Neural progenitor cell (in vitro differentiated cells): ENCODE data around the gene ZC3H12D. TPM values are rescaled to one million over a fixed set of nuclear protein-coding genes. Genes with fewer than 3 reads are reported as not detected.

Source experiments
- DNase-seq: peaks from one replicate; pipeline ENCODE4 v3.0.0-alpha.2; 2016; ENCODE audit warnings: low spot score
- H2AFZ ChIP-seq: fragments of 200-600 bp; sonication (generic); replicated peaks from 2 replicates; pipeline ENCODE4 v1.6.1; 2016; ENCODE audit warnings: antibody characterized with exemption
- H3F3A ChIP-seq: fragments of 200-600 bp; sonication (generic); 2 replicates; pipeline ENCODE4 v1.6.1; 2016; ENCODE audit warnings: antibody characterized with exemption, low read depth
- H3K27ac ChIP-seq: fragments of 200-600 bp; sonication (generic); 2 replicates; pipeline ENCODE4 v1.5.1; 2016; ENCODE audit warnings: mild to moderate bottlenecking
- H3K27me3 ChIP-seq: fragments of 200-600 bp; sonication (generic); 2 replicates; pipeline ENCODE4 v1.6.1; 2016; ENCODE audit warnings: mild to moderate bottlenecking, moderate library complexity
- H3K36me3 ChIP-seq: fragments of 200-600 bp; sonication (generic); 2 replicates; pipeline ENCODE4 v1.5.1; 2016
- H3K4me1 ChIP-seq: fragments of 200-600 bp; sonication (generic); 2 replicates; pipeline ENCODE4 v1.6.1; 2016; ENCODE audit warnings: mixed run types
- H3K4me2 ChIP-seq: fragments of 200-600 bp; sonication (generic); 2 replicates; pipeline ENCODE4 v1.6.1; 2016
- H3K4me3 ChIP-seq: fragments of 200-600 bp; sonication (generic); 2 replicates; pipeline ENCODE4 v1.5.1; 2016
- H3K79me2 ChIP-seq: fragments of 200-600 bp; sonication (generic); 2 replicates; pipeline ENCODE4 v1.6.1; 2016; ENCODE audit warnings: low read depth
- H3K9ac ChIP-seq: fragments of 200-600 bp; sonication (generic); 2 replicates; pipeline ENCODE4 v1.6.1; 2016
- H3K9me3 ChIP-seq: fragments of 200-600 bp; sonication (generic); 2 replicates; pipeline ENCODE4 v1.5.1; 2016; ENCODE audit warnings: low read depth
- H4K20me1 ChIP-seq: fragments of 200-600 bp; sonication (generic); 2 replicates; pipeline ENCODE4 v1.6.1; 2016; ENCODE audit warnings: low read depth
- H3K27ac Mint-ChIP-seq: 3 replicates; pipeline ENCODE4 v1.8.0; 2021; ENCODE audit warnings: mixed read lengths
- H3K27me3 Mint-ChIP-seq: 2 replicates; pipeline ENCODE4 v1.8.0; 2022; ENCODE audit warnings: low read depth, mild to moderate bottlenecking, inconsistent platforms, moderate library complexity, mixed read lengths; ENCODE audit not compliant: insufficient read depth
- H3K36me3 Mint-ChIP-seq: 3 replicates; pipeline ENCODE4 v1.8.0; 2021; ENCODE audit warnings: mixed read lengths
- H3K4me1 Mint-ChIP-seq: 3 replicates; pipeline ENCODE4 v1.8.0; 2021; ENCODE audit warnings: mixed read lengths
- H3K4me3 Mint-ChIP-seq: 3 replicates; pipeline ENCODE4 v1.8.0; 2021; ENCODE audit warnings: mild to moderate bottlenecking, moderate library complexity, mixed read lengths
- H3K9me3 Mint-ChIP-seq: 3 replicates; pipeline ENCODE4 v1.8.0; 2020; ENCODE audit warnings: mixed read lengths
- CTCF ChIP-seq: fragments of 200-600 bp; sonication (generic); IDR thresholded peaks from 2 replicates; pipeline ENCODE4 v1.5.1; 2017; ENCODE audit warnings: antibody characterized with exemption, mild to moderate bottlenecking
- EZH2 ChIP-seq: fragments of 200-600 bp; sonication (generic); IDR thresholded peaks from 2 replicates; pipeline ENCODE4 v1.6.1; 2017; ENCODE audit warnings: antibody characterized with exemption, mild to moderate bottlenecking, moderate library complexity
- EZH2phosphoT487 ChIP-seq: fragments of 200-600 bp; sonication (generic); IDR thresholded peaks from 2 replicates; pipeline ENCODE4 v1.6.1; 2017; ENCODE audit warnings: antibody characterized with exemption
- total RNA-seq: library from RNA; depleted of rRNA; stranded (reverse); fragments of >200 nt; gene quantifications from 2 replicates; pipeline ENCODE4 v1.2.3, GENCODE V29; 2015; ENCODE audit warnings: low replicate concordance

ZC3H12D gene
- total RNA-seq, 1 donor from 2014 or later, result not detected

GRCh38 chr6:149437212-149437611 lies 47.6 kb downstream of the ZC3H12D start:
- peaks cover 11% of the 10 kb centered on the region for H3K4me1 Mint-ChIP-seq
- H3K36me3 Mint-ChIP-seq, result no peaks in the 10 kb centered on the region
- peaks cover 5% of the 10 kb centered on the region for H3F3A ChIP-seq
- no peak overlapping the region for H3K4me3 Mint-ChIP-seq
- TF ChIP-seq EZH2phosphoT487, result no peak
- no peak for TF ChIP-seq EZH2
- no peak for TF ChIP-seq CTCF
- no peaks in the 10 kb centered on the region for H3K36me3 ChIP-seq
- no peaks in the 10 kb centered on the region for H4K20me1 ChIP-seq
- no peaks in the 10 kb centered on the region for H3K9me3 Mint-ChIP-seq
- no peak overlapping the region for H3K27ac Mint-ChIP-seq
- peaks cover 2% of the 10 kb centered on the region for H3K27me3 Mint-ChIP-seq
- H2AFZ ChIP-seq, result no peak overlapping the region
- no peak overlapping the region for H3K9ac ChIP-seq
- H3K27ac ChIP-seq, result no peak overlapping the region
- no peaks in the 10 kb centered on the region for H3K27me3 ChIP-seq
- no peaks in the 10 kb centered on the region for H3K79me2 ChIP-seq
- no peak overlapping the region for H3K4me3 ChIP-seq
- H3K4me1 ChIP-seq, result no peaks in the 10 kb centered on the region
- DNase-seq, result no peak
- H3K4me2 ChIP-seq, result no peak overlapping the region
- no peaks in the 10 kb centered on the region for H3K9me3 ChIP-seq

GRCh38 chr6:149436647-149437046 lies 48.2 kb downstream of the ZC3H12D start:
- H3K4me1 Mint-ChIP-seq, result peaks cover 13% of the 10 kb centered on the region
- no peak overlapping the region for H3K9ac ChIP-seq
- no peak overlapping the region for H3K27ac Mint-ChIP-seq

GRCh38 chr6:149435919-149436586 lies 48.8 kb downstream of the ZC3H12D start:
- Mint-ChIP-seq H3K4me1 (peaks cover 9% of the 10 kb centered on the region), H3K27me3 (peaks cover 2% of the 10 kb centered on the region), H3K27ac (no peak overlapping the region), H3K4me3 (no peak overlapping the region), H3K36me3 (no peaks in the 10 kb centered on the region), H3K9me3 (no peaks in the 10 kb centered on the region)
- peaks cover 6% of the 10 kb centered on the region for H3K4me1 ChIP-seq
- H3K9ac ChIP-seq, result no peak overlapping the region
- H3K27me3 ChIP-seq, result no peaks in the 10 kb centered on the region
- TF ChIP-seq EZH2phosphoT487, result no peak
- no peaks in the 10 kb centered on the region for H3K36me3 ChIP-seq
- no peaks in the 10 kb centered on the region for H3K79me2 ChIP-seq
- H2AFZ ChIP-seq, result no peak overlapping the region
- H3K4me2 ChIP-seq, result no peak overlapping the region
- no peak for DNase-seq
- no peaks in the 10 kb centered on the region for H3K9me3 ChIP-seq
- no peak overlapping the region for H3K27ac ChIP-seq
- no peak overlapping the region for H3K4me3 ChIP-seq
- peaks cover 7% of the 10 kb centered on the region for H3F3A ChIP-seq
- no peaks in the 10 kb centered on the region for H4K20me1 ChIP-seq

More at GRCh38 chr6:149436647-149437046, 48.2 kb downstream of the ZC3H12D start:
- peaks cover 7% of the 10 kb centered on the region for H3F3A ChIP-seq
- H3K79me2 ChIP-seq, result no peaks in the 10 kb centered on the region
- H3K36me3 Mint-ChIP-seq, result no peaks in the 10 kb centered on the region
- no peak overlapping the region for H3K27ac ChIP-seq
- peaks cover 2% of the 10 kb centered on the region for H3K4me1 ChIP-seq
- no peaks in the 10 kb centered on the region for H3K27me3 ChIP-seq
- no peak overlapping the region for H3K4me3 Mint-ChIP-seq
- DNase-seq, result no peak
- H3K4me3 ChIP-seq, result no peak overlapping the region
- H3K27me3 Mint-ChIP-seq, result peaks cover 2% of the 10 kb centered on the region
- no peak overlapping the region for H2AFZ ChIP-seq
- no peaks in the 10 kb centered on the region for H3K9me3 Mint-ChIP-seq
- no peak overlapping the region for H3K4me2 ChIP-seq
- H3K9me3 ChIP-seq, result no peaks in the 10 kb centered on the region
- no peaks in the 10 kb centered on the region for H3K36me3 ChIP-seq
- TF ChIP-seq EZH2 (no peak), CTCF (no peak), EZH2phosphoT487 (no peak)
- H4K20me1 ChIP-seq, result no peaks in the 10 kb centered on the region

GRCh38 chr6:149433881-149434280 lies 50.9 kb downstream of the ZC3H12D start:
- no peak overlapping the region for H3K27ac ChIP-seq
- no peak overlapping the region for H3K4me3 ChIP-seq
- H3K9me3 ChIP-seq, result no peaks in the 10 kb centered on the region
- Mint-ChIP-seq H3K27me3 (peaks cover 3% of the 10 kb centered on the region), H3K4me1 (peaks cover 12% of the 10 kb centered on the region), H3K4me3 (no peak overlapping the region), H3K36me3 (no peaks in the 10 kb centered on the region), H3K27ac (no peak overlapping the region), H3K9me3 (no peaks in the 10 kb centered on the region)
- H3K36me3 ChIP-seq, result no peaks in the 10 kb centered on the region
- no peak for TF ChIP-seq EZH2
- TF ChIP-seq EZH2phosphoT487, result no peak
- TF ChIP-seq CTCF, result no peak
- no peaks in the 10 kb centered on the region for H4K20me1 ChIP-seq
- H2AFZ ChIP-seq, result no peak overlapping the region
- no peak overlapping the region for H3K9ac ChIP-seq
- DNase-seq, result no peak
- H3K27me3 ChIP-seq, result no peaks in the 10 kb centered on the region
- peaks cover 10% of the 10 kb centered on the region for H3K4me1 ChIP-seq
- no peaks in the 10 kb centered on the region for H3K79me2 ChIP-seq
- no peak overlapping the region for H3K4me2 ChIP-seq
- H3F3A ChIP-seq, result peaks cover 7% of the 10 kb centered on the region
